Erythroblast (primary cell): Measurements from ENCODE around the gene IGF2BP1.
"Not testable (repeated sequence)": the region's sequence is repeated elsewhere in the genome, so short reads cannot be mapped to it uniquely, and the experiment has no call there.

Source experiments
- DNase-seq, 2 experiments: peaks; one replicate each; lab custom pipeline; 2025; lab: John Stamatoyannopoulos, UW
- GATA1 ChIP-seq: IDR thresholded peaks from 2 replicates; pipeline ENCODE4 v1.6.1; 2011; ENCODE audit warnings: low read depth, mild to moderate bottlenecking, control low read depth, low read length, moderate library complexity
- POLR2A ChIP-seq: IDR thresholded peaks from 2 replicates; pipeline ENCODE4 v1.6.1; 2011; ENCODE audit warnings: mild to moderate bottlenecking, low read length

The IGF2BP1 gene

GRCh38 chr17:49020609-49021008 is 23.4 kb downstream of the IGF2BP1 start:
- TF ChIP-seq GATA1 (no peak), POLR2A (no peak)
- no peak for DNase-seq

- TF ChIP-seq GATA1 = no peak
- DNase-seq = peak; percentile 67 to 73
Observed at GRCh38 chr17:49021095-49021767, 24.0 kb downstream of the IGF2BP1 start.

DNA sequence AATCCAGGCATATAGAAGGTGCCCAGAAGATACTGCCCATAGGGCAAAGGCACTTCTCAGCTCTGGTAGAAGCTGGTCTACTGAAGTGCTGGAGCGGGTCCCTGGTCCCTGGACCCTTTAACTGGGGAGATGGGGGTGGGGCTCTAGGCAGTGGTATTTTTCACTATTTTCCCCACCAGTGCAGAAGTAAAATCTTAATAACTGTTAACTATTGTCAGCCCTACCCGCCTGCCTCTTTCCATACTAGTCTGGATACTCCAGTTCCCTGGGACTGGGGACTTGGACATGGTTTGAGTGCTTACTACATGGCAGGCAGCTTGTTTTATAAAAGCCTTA is 24.6 kb downstream of the IGF2BP1 start:
- no peak for TF ChIP-seq GATA1
- TF ChIP-seq POLR2A = no peak
- no peak for DNase-seq

GRCh38 chr17:49022391-49022941 is 25.3 kb downstream of the IGF2BP1 start:
- TF ChIP-seq GATA1 (no peak), POLR2A (no peak)
- no peak for DNase-seq

GRCh38 chr17:49024523-49024922 is 27.3 kb downstream of the IGF2BP1 start:
- no peak for DNase-seq
- TF ChIP-seq GATA1 (no peak), POLR2A (no peak)

DNA sequence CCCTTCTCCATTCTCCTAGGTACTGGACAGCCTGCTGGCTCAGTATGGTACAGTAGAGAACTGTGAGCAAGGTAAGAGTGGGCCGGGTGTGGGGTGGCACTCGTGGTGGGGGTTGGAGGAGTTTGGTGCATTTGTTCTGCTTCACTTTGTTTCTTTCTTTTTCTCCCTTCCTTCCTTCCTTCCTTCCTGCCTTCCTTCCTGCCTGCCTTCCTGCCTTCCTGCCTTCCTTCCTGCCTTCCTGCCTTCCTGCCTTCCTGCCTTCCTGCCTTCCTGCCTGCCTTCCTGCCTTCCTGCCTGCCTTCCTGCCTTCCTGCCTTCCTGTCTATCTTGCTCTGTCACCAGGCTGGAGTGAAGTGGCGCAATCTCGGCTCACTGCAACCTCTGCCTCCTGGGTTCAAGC is 29.3 kb downstream of the IGF2BP1 start:
- not testable (repeated sequence) for DNase-seq

DNA sequence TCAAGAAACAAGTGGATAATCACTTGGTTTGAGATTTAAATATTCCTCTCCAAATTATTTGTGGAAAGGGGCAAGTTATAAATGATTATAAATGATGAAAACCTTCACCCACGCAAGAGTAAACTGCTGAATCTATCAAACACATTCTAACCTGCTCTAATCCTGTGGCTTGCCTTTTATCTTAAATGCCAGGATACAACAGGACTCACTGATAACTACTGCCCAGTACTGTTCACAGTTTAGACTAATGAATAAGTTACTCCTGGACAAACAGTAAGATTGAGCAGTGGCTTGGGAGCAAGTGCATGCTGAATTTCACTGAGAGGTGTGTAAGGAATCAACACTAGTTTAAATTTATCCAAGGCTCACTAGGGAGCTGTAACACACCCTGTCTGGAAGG is 31.1 kb downstream of the IGF2BP1 start:
- no peak for TF ChIP-seq GATA1
- no peak for TF ChIP-seq POLR2A
- peak; percentile 57 to 83 for DNase-seq

- no peak for TF ChIP-seq GATA1
- no peak for TF ChIP-seq POLR2A
- no peak for DNase-seq
Observed at GRCh38 chr17:49029801-49030200, 32.6 kb downstream of the IGF2BP1 start.

DNA sequence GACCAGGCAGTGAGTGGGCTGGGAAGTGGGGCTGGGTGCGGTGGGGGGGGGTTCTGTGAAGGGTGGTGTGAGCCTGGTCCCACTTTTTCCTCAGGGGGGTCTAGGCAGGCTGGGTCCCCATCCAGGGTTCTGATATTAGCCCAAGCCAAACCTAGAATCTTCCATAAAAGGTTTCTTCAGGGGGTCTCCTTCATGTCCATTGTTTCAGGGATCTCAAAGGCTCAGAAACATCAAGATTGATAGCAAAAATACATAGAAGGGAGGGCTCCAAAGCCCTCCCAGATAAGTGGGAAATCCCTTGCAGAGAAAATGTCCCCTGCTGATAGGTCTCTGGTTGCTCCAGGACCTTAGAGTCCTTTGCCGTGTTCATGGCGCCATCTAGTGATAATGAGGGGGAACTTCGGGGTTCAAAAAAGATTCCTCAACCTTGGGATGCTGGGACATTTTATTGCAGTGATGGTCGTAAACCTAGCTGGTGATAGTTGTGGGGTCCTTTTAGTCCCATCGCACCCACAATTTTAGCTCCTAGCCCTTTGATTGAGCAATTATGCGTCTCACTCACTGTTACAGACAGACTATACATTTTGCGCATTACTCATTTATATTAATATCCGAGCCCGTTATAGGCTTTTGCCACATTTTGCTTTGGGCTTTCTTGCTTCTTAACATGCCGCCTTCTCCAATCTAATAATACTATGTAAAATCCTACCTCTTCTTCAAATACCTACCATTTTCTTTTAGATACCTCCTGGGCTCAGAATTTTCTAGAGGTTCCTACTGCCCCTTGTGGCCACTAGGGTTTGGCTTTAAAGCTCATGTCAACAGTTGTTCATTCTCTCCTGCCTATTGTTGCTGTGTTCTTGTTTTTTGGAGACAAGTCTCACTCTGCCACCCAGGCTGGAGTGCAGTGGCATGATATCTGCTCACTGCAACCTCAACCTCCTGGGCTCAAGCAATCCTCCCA is 35.1 kb downstream of the IGF2BP1 start:
- TF ChIP-seq GATA1 = no peak
- no peak for TF ChIP-seq POLR2A
- DNase-seq = peak; percentile 84 to 89

DNA sequence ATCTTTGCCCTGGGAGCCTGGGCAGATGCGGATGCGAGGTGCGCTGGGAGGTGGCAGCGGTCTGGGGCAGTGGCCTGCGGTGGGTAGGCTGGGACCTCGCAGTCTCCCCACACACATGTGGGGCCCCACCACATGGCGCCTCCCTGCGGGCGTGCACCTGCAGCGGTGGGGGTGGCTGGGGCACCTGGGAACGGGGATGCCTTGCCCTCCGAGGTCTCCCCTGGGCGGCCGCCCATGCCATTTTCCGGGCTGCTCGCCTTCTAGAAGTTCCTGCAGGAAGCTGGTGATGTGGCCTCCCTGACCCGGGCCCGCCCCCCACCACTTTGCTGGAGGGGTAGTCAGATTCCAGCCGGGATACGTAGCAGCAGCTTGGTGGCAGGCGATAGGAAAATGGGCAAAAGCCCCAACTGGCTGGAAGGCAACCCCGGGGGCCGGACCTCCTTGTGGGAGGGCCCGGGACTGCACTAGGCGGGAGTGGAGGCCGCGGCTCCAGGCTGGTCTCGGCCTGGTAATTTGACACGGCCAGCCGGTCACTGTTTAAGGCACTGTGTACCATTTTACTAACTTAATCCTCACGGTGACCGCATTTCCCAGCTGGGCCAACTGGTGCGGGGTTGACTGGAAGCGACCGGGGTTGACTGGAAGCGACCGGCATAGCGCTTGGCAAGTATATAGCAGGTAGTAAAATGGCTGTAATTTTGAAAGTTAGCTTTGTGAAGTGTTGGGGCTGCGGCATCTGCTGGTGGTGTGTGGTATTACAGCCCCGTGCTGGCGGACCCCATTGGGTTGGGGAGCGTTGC is 38.5 kb downstream of the IGF2BP1 start:
- peak; percentile 52 to 65 for DNase-seq
- TF ChIP-seq POLR2A = no peak
- no peak for TF ChIP-seq GATA1

GRCh38 chr17:49036270-49036626 is 39.1 kb downstream of the IGF2BP1 start:
- no peak for TF ChIP-seq POLR2A
- no peak for TF ChIP-seq GATA1
- DNase-seq = no peak

DNA sequence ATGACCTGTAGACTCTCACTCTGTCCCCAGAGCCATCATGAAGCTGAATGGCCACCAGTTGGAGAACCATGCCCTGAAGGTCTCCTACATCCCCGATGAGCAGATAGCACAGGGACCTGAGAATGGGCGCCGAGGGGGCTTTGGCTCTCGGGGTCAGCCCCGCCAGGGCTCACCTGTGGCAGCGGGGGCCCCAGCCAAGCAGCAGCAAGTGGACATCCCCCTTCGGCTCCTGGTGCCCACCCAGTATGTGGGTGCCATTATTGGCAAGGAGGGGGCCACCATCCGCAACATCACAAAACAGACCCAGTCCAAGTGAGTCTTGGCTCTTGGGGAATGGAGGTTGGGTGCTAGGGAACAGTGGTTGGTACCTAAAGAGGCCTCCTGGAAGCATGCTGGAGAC is 41.0 kb downstream of the IGF2BP1 start:
- no peak for DNase-seq
- TF ChIP-seq POLR2A (no peak), GATA1 (no peak)

DNA sequence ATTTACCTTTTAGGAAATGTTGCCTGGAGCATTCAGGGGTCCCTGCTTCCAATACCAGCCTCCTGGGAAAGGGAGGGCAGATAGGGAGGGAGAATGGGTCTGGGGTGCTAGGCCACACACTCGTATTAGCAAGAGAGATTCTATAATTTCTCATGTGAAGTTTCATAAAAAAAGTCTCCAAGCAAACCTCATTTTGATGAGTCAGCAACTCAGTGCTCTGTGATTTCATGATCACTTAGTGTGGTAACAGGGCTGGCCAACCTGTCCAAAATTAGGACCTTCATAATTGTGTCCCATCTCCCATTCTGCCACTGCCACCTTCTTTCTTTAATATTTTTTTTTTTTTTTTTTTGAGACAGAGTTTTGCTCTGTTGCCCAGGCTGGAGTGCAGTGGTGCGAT is 41.4 kb downstream of the IGF2BP1 start:
- no peak for DNase-seq

DNA sequence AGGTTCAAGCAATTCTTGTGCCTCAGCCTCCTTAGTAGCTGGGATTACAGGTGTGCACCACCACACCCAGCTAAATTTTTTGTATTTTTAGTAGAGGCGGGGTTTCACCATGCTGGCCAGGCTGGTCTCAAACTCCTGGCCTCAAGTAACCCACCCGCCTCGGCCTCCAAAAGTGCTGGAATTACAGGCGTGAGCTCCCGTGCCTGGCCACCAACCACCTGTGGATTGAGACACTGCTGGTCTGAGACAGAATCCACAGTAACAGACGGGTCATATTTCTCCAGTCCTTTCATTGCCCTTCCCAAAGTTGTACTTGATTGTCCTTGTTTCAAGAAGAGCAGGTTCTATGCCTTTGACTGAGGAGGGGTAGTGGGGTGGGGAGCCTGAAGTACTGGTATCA is 42.3 kb downstream of the IGF2BP1 start:
- not testable (repeated sequence) for DNase-seq

More for the DNA sequence above, 41.4 kb downstream of the IGF2BP1 start:
- TF ChIP-seq GATA1 (no peak), POLR2A (no peak)
